ENCODE results near the gene APOB. TPM values are rescaled to one million over a fixed set of nuclear protein-coding genes. Genes with fewer than 3 reads are reported as not detected.

APOB gene
- total and polyA plus RNA-seq, 2 of the 13 experiments (the other 11 are each of a cell fraction or from before 2014, with no cell fraction given) = 1,569 to 2,515 TPM

DNA sequence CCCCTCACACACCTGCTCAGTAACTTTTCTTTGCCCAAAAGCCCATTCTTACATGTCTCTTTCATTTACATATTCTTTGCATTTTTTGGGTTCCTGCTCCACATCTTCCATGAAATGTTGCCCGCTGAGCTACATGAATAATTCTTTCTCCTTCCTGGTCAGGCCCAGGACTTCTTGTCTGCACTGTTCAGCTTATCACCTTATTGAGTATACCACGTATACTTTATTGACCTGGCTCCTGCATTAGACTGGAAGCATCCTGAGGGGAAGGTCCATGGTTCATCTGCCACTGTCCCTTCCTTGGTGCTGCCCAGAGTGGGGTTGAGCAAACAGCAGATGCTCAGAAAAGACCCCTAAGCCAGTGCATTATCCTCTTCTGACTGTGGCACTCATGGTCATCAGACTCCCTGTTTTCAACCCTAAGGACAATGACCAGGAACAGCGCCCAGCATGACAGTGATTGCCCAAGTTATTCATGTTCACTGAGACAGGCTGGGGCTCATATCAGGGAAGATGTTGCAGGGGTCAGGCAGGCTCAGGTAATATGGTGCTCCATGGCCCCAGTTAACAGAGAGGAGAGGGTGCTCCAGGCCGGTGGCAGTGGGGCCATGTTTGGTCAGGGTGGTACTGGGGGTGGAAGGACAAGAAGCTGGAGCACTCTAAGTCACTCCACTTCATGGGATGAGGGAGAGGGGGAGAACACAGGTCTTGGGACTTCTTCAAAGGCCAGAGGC is 7.7 kb downstream of the APOB start (continued):
- TF ChIP-seq, protein P1, sequence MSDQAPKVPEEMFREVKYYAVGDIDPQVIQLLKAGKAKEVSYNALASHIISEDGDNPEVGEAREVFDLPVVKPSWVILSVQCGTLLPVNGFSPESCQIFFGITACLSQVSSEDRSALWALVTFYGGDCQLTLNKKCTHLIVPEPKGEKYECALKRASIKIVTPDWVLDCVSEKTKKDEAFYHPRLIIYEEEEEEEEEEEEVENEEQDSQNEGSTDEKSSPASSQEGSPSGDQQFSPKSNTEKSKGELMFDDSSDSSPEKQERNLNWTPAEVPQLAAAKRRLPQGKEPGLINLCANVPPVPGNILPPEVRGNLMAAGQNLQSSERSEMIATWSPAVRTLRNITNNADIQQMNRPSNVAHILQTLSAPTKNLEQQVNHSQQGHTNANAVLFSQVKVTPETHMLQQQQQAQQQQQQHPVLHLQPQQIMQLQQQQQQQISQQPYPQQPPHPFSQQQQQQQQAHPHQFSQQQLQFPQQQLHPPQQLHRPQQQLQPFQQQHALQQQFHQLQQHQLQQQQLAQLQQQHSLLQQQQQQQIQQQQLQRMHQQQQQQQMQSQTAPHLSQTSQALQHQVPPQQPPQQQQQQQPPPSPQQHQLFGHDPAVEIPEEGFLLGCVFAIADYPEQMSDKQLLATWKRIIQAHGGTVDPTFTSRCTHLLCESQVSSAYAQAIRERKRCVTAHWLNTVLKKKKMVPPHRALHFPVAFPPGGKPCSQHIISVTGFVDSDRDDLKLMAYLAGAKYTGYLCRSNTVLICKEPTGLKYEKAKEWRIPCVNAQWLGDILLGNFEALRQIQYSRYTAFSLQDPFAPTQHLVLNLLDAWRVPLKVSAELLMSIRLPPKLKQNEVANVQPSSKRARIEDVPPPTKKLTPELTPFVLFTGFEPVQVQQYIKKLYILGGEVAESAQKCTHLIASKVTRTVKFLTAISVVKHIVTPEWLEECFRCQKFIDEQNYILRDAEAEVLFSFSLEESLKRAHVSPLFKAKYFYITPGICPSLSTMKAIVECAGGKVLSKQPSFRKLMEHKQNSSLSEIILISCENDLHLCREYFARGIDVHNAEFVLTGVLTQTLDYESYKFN (CRISPR knock-in tag; conservative IDR thresholded peaks at IDR 0.05) = no peak
- no peak; the same call in 1 of the 2 replicates for TF ChIP-seq ZBTB7B (CRISPR knock-in tag; IDR thresholded peaks at IDR 0.05)
- TF ChIP-seq, protein P2, sequence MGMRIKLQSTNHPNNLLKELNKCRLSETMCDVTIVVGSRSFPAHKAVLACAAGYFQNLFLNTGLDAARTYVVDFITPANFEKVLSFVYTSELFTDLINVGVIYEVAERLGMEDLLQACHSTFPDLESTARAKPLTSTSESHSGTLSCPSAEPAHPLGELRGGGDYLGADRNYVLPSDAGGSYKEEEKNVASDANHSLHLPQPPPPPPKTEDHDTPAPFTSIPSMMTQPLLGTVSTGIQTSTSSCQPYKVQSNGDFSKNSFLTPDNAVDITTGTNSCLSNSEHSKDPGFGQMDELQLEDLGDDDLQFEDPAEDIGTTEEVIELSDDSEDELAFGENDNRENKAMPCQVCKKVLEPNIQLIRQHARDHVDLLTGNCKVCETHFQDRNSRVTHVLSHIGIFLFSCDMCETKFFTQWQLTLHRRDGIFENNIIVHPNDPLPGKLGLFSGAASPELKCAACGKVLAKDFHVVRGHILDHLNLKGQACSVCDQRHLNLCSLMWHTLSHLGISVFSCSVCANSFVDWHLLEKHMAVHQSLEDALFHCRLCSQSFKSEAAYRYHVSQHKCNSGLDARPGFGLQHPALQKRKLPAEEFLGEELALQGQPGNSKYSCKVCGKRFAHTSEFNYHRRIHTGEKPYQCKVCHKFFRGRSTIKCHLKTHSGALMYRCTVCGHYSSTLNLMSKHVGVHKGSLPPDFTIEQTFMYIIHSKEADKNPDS (CRISPR knock-in tag; IDR thresholded peaks at IDR 0.05) = no peak
- peak; percentile 67 for TF ChIP-seq ZNF558 (CRISPR knock-in tag; IDR thresholded peaks at IDR 0.05; ENCODE audit: borderline replicate concordance)
- TF ChIP-seq HNRNPK (IDR thresholded peaks at IDR 0.05; ENCODE audit: low read depth, low read length, poor library complexity, severe bottlenecking) = no peak
- TF ChIP-seq ZFP37 (CRISPR knock-in tag; IDR thresholded peaks at IDR 0.05; ENCODE audit: borderline replicate concordance) = no peak
- TF ChIP-seq SAP130 (CRISPR knock-in tag; IDR thresholded peaks at IDR 0.05; ENCODE audit: low read depth) = no peak
- no peak for TF ChIP-seq PLRG1 (conservative IDR thresholded peaks at IDR 0.05)
- TF ChIP-seq ZNF543 (CRISPR knock-in tag; IDR thresholded peaks at IDR 0.05) = no peak
- no peak for TF ChIP-seq GABPA (IDR thresholded peaks at IDR 0.05; ENCODE audit: low read depth, low read length)
- TF ChIP-seq GABPA (CRISPR knock-in tag; IDR thresholded peaks at IDR 0.05; ENCODE audit: low read depth) = no peak
- TF ChIP-seq ZNF75D (CRISPR knock-in tag; IDR thresholded peaks at IDR 0.05; ENCODE audit: borderline replicate concordance) = peak; percentile 70; the same call in 1 of the 2 replicates
- TF ChIP-seq YEATS4 (CRISPR knock-in tag; IDR thresholded peaks at IDR 0.05; ENCODE audit: borderline replicate concordance) = no peak
- TF ChIP-seq MEF2D (CRISPR knock-in tag; IDR thresholded peaks at IDR 0.05) = no peak; the same call in 1 of the 2 replicates
- TF ChIP-seq HDAC1 (CRISPR knock-in tag; IDR thresholded peaks at IDR 0.05) = no peak
- TF ChIP-seq SETDB1 (CRISPR knock-in tag; IDR thresholded peaks at IDR 0.05; ENCODE audit: borderline replicate concordance) = no peak
- TF ChIP-seq, protein P3, sequence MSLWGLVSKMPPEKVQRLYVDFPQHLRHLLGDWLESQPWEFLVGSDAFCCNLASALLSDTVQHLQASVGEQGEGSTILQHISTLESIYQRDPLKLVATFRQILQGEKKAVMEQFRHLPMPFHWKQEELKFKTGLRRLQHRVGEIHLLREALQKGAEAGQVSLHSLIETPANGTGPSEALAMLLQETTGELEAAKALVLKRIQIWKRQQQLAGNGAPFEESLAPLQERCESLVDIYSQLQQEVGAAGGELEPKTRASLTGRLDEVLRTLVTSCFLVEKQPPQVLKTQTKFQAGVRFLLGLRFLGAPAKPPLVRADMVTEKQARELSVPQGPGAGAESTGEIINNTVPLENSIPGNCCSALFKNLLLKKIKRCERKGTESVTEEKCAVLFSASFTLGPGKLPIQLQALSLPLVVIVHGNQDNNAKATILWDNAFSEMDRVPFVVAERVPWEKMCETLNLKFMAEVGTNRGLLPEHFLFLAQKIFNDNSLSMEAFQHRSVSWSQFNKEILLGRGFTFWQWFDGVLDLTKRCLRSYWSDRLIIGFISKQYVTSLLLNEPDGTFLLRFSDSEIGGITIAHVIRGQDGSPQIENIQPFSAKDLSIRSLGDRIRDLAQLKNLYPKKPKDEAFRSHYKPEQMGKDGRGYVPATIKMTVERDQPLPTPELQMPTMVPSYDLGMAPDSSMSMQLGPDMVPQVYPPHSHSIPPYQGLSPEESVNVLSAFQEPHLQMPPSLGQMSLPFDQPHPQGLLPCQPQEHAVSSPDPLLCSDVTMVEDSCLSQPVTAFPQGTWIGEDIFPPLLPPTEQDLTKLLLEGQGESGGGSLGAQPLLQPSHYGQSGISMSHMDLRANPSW (CRISPR knock-in tag; IDR thresholded peaks at IDR 0.05; ENCODE audit: borderline replicate concordance) = 0 out of 2 replicates have a peak, but pooled peaks have one; percentile 44

Data from HepG2 (cell line).